Measurements from ENCODE around the gene PTPN4.

DNA sequence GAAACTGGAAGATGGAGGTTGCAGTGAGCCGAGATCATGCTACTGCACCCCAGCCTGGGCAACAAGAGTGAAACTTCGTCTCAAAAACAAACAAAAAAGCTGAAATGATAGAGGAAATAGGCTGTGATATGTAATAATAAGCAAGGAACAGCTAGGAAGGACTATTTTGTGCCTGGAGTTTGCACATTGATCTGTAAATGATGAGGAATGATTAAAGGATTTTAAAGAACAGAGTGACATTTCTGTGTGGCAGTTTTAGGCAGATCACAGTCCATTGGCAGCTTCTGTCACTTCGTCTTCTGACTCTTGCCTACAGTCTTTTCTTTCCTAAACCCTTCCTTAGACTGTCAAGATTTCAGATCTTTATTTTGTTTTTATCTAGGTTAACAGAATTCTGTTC lies 272.6 kb downstream of the PTPN4 start:
- TF ChIP-seq, protein P1, sequence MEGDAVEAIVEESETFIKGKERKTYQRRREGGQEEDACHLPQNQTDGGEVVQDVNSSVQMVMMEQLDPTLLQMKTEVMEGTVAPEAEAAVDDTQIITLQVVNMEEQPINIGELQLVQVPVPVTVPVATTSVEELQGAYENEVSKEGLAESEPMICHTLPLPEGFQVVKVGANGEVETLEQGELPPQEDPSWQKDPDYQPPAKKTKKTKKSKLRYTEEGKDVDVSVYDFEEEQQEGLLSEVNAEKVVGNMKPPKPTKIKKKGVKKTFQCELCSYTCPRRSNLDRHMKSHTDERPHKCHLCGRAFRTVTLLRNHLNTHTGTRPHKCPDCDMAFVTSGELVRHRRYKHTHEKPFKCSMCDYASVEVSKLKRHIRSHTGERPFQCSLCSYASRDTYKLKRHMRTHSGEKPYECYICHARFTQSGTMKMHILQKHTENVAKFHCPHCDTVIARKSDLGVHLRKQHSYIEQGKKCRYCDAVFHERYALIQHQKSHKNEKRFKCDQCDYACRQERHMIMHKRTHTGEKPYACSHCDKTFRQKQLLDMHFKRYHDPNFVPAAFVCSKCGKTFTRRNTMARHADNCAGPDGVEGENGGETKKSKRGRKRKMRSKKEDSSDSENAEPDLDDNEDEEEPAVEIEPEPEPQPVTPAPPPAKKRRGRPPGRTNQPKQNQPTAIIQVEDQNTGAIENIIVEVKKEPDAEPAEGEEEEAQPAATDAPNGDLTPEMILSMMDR (IDR thresholded peaks at IDR 0.05) = no peak
- no peak for TF ChIP-seq POLR2A (IDR thresholded peaks at IDR 0.05)

All from testis (tissue), 2 donors.